A172 (cell line): ENCODE results near the gene HEXA. TPM values are rescaled to one million over a fixed set of nuclear protein-coding genes. Genes with fewer than 3 reads are reported as not detected.

Experiments used
- DNase-seq: peaks from one replicate; pipeline ENCODE4 v3.0.0-alpha.2; 2015; ENCODE audit warnings: low spot score
- total RNA-seq: library from RNA; depleted of rRNA; stranded (reverse); fragments of >200 nt; shearing (Covaris generic); gene quantifications from 2 replicates; pipeline ENCODE4 v1.2.3, GENCODE V29; 2014; rRNA removed

The HEXA gene
- total RNA-seq, 1 experiment from 2014 or later = 89.0 TPM

- peak; percentile 45 for DNase-seq
Observed at GRCh38 chr15:72319360-72319984, 56.3 kb downstream of the HEXA start.

DNA sequence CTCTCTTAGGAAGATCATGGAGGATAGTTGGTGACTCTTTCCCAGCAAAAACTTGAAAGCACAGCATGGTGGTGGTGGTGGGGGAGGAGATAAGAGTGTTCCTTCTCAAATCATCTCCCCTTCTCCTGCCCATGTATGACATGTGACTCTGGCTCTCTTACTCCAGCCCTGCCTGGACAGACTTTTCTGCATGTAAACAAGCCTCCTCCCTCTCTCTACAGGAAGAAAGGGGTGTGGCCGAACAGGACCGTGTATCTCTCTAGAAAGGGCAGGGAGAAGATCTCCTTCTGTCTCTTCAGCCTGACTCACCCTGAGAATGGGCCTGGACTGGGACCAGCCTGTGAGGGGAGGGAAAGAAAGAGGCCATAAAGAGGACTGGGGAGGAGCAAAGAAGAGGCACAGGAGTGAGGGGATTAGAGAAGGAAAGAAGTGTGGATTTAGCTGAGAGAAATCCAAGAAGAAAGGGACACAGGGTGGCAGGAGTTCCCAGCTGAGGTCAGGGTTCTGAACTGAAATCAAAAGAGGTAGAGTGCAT lies 57.3 kb downstream of the HEXA start:
- DNase-seq = no peak

- no peak for DNase-seq
Observed at GRCh38 chr15:72315706-72316370, 60.0 kb downstream of the HEXA start.

GRCh38 chr15:72313881-72314280 lies 61.9 kb downstream of the HEXA start:
- DNase-seq = no peak

- DNase-seq = no peak
Observed at GRCh38 chr15:72313448-72313840, 62.4 kb downstream of the HEXA start.

GRCh38 chr15:72312605-72313447 lies 63.0 kb downstream of the HEXA start:
- peak; percentile 64 for DNase-seq

GRCh38 chr15:72307026-72307425 lies 68.8 kb downstream of the HEXA start:
- no peak for DNase-seq

DNA sequence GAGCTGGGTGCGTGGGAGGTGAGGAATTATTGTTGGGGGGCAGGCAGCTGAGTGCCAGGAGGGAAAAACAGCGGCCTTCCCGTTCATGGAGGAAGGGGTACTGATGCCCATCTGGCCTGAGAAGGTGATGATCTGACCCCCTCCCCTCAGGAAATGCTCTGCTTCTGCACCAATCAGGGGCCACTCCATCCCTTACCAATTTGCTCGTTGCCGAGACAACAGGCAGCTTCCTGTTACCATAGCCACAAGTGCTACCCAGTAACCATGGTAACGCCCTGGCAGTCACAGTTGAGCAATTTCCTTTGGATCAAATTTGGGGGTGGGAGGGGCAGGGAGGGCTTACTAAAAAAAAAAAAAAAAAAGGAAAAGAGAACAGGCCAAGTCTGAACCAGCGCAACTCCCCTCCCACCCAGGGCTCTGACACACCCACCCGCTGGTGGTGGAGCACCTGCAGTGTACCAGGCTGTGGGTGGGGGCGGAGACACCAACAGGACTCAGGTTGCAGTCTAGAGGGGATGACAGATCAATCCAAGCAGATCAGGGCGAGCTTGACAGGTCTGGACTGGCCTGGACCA lies 69.5 kb downstream of the HEXA start:
- peak; percentile 10 for DNase-seq

DNA sequence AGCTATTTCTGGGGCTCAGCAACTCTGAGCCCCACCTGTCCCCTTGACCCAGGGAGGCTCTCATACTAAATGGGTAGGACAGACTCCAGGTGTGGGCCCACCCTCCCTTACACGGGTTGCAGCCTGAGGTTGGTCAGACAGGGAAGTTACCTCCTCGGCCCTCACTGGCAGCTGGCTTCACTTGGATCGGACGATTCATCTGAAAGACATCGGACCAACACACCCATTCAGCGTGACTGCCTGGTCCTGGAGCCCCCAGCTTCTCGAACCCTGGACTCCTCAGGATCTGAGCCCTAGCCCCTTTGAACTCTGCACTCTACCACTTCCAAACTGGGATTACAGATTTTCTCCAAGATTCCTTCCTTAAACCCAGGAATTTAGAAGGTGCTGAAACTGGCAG lies 71.2 kb downstream of the HEXA start:
- DNase-seq = no peak

- DNase-seq = no peak
Observed at GRCh38 chr15:72302955-72303354, 72.9 kb downstream of the HEXA start.

Other genes with a start within 250 kb of the HEXA start
- 3.2 TPM in 1 of 2 replicates, not detected in the other for gene GRAMD2A, start 178.2 kb downstream of the HEXA start, total RNA-seq
- 2,848 and 2,886 TPM in 2 replicates for gene PKM, start 144.8 kb downstream of the HEXA start, total RNA-seq
- gene PARP6, start 103.5 kb downstream of the HEXA start, total RNA-seq = 30.4 and 32.3 TPM in 2 replicates
- gene CELF6, start 55.9 kb downstream of the HEXA start, total RNA-seq = not detected in 2 replicates
- gene TMEM202, start 22.3 kb upstream of the HEXA start, total RNA-seq = not detected in 2 replicates
- 31.5 and 36.6 TPM in 2 replicates for gene ARIH1, start 98.3 kb upstream of the HEXA start, total RNA-seq